Liver (tissue), 9 donors: ENCODE results near the gene ASGR2. TPM values are rescaled to one million over a fixed set of nuclear protein-coding genes. Genes with fewer than 3 reads are reported as not detected.

Experiments
- DNase-seq: peaks from one replicate; pipeline ENCODE4 v3.0.0-alpha.2; 2017; ENCODE audit warnings: low spot score
- H3K27ac ChIP-seq, 2 donors: one replicate each; pipeline ENCODE4 v1.7.0; 2013; ENCODE audit warnings: inconsistent platforms in 2 of 2, low read length in 2 of 2, control low read depth in 1 of 2, low read depth in 1 of 2, mild to moderate bottlenecking in 1 of 2
- H3K27me3 ChIP-seq, 4 donors: one replicate each; pipeline versions ENCODE4 v1.6.1 to v1.7.0; 2013; ENCODE audit warnings: low read length in 3 of 4, inconsistent platforms in 1 of 4, mild to moderate bottlenecking in 1 of 4, moderate library complexity in 1 of 4; ENCODE audit not compliant: control insufficient read depth in 4 of 4, insufficient read depth in 4 of 4
- H3K36me3 ChIP-seq, 4 donors: one replicate each; pipeline versions ENCODE4 v1.6.1 to v1.7.0; 2013; ENCODE audit warnings: low read length in 3 of 4, mild to moderate bottlenecking in 3 of 4, low read depth in 1 of 4, moderate library complexity in 1 of 4; ENCODE audit not compliant: control insufficient read depth in 4 of 4, insufficient read depth in 3 of 4
- H3K4me1 ChIP-seq, 4 donors: one replicate each; pipeline versions ENCODE4 v1.6.1 to v1.7.0; 2013; ENCODE audit warnings: low read length in 3 of 4, mild to moderate bottlenecking in 3 of 4, moderate library complexity in 1 of 4; ENCODE audit not compliant: control insufficient read depth in 4 of 4, insufficient read depth in 4 of 4
- H3K4me3 ChIP-seq, 3 donors: one replicate each; pipeline versions ENCODE4 v1.6.1 to v1.7.0; 2013; ENCODE audit warnings: low read length in 3 of 3, control low read depth in 1 of 3, low read depth in 1 of 3, mild to moderate bottlenecking in 1 of 3
- H3K9ac ChIP-seq, 2 donors: one replicate each; pipeline ENCODE4 v1.7.0; 2013; ENCODE audit warnings: low read length in 2 of 2, mild to moderate bottlenecking in 2 of 2, moderate library complexity in 2 of 2, control low read depth in 1 of 2, low read depth in 1 of 2
- H3K9me3 ChIP-seq, 4 donors: one replicate each; pipeline versions ENCODE4 v1.6.1 to v1.7.0; 2013; ENCODE audit warnings: low read length in 3 of 4; ENCODE audit not compliant: control insufficient read depth in 4 of 4
- ATF3 ChIP-seq: IDR thresholded peaks from 2 replicates; pipeline ENCODE4 v1.6.1; 2016; ENCODE audit warnings: antibody characterized with exemption
- FOXA2 ChIP-seq: IDR thresholded peaks from 2 replicates; pipeline ENCODE4 v1.6.1; 2016; ENCODE audit warnings: antibody characterized with exemption
- GABPA ChIP-seq, 2 donors: IDR thresholded peaks in 1 of 2; conservative IDR thresholded peaks in 1 of 2; 2 replicates each; pipeline ENCODE4 v1.6.1; 2016; ENCODE audit warnings: antibody characterized with exemption in 2 of 2, mild to moderate bottlenecking in 1 of 2, moderate library complexity in 1 of 2
- HNF4A ChIP-seq, 2 donors: conservative IDR thresholded peaks; 2 replicates each; pipeline ENCODE4 v1.6.1; 2016; ENCODE audit warnings: antibody characterized with exemption in 2 of 2, mild to moderate bottlenecking in 2 of 2
- HNF4G ChIP-seq: IDR thresholded peaks from 2 replicates; pipeline ENCODE4 v1.6.1; 2016; ENCODE audit warnings: antibody characterized with exemption
- NR2F2 ChIP-seq: IDR thresholded peaks from 2 replicates; pipeline ENCODE4 v1.6.1; 2016; ENCODE audit warnings: antibody characterized with exemption
- RAD21 ChIP-seq, 2 donors: IDR thresholded peaks; 2 replicates each; pipeline ENCODE4 v1.6.1; 2016; ENCODE audit warnings: antibody characterized with exemption in 2 of 2, mild to moderate bottlenecking in 2 of 2
- RXRA ChIP-seq, 2 donors: IDR thresholded peaks; 2 replicates each; pipeline ENCODE4 v1.6.1; 2017 to 2018; ENCODE audit warnings: antibody characterized with exemption in 2 of 2, mild to moderate bottlenecking in 1 of 2
- SP1 ChIP-seq: IDR thresholded peaks from 2 replicates; pipeline ENCODE4 v1.6.1; 2018; ENCODE audit warnings: antibody characterized with exemption, mild to moderate bottlenecking
- TAF1 ChIP-seq: conservative IDR thresholded peaks from 2 replicates; pipeline ENCODE4 v1.6.1; 2016; ENCODE audit warnings: antibody characterized with exemption, mild to moderate bottlenecking
- YY1 ChIP-seq: IDR thresholded peaks from 2 replicates; pipeline ENCODE4 v1.6.1; 2016; ENCODE audit warnings: antibody characterized with exemption, mild to moderate bottlenecking
- WGBS: extraction: QIAGEN DNeasy Blood & Tissue Kit; methylation state at CpG from one replicate; pipeline ENCODE4 v1.1.7; 2013; 5-methylcytosine and 5-hydroxymethylcytosine counted together
- polyA plus RNA-seq, 2 donors: library from polyadenylated mRNA; stranded (reverse) in 1 of 2; unstranded in 1 of 2; fragments of 200-250 nt in 1 of 2; fragments of >200 nt in 1 of 2; fragmentation: Nextera tagmentation in 1 of 2; extraction: Ambion mirVana in 1 of 2; gene quantifications; one replicate each; pipeline versions ENCODE4 v1.2.1 to v1.2.3, GENCODE V29; 2013 to 2015
- total RNA-seq, 2 donors: library from RNA; depleted of rRNA; stranded (reverse); fragments of >200 nt; gene quantifications; one replicate each; pipeline ENCODE4 v1.2.3, GENCODE V29; 2014
- TF ChIP-seq, protein P1 (sequence below): IDR thresholded peaks from 2 replicates; pipeline ENCODE4 v1.6.1; 2016; ENCODE audit warnings: antibody characterized with exemption, mild to moderate bottlenecking
- TF ChIP-seq, protein P2 (sequence below): IDR thresholded peaks from 2 replicates; pipeline ENCODE4 v1.6.1; 2016; ENCODE audit warnings: antibody characterized with exemption
- TF ChIP-seq, protein P3 (sequence below): fragments of 150-350 bp; IDR thresholded peaks from 2 replicates; pipeline ENCODE4 v1.5.1; 2017; ENCODE audit warnings: improper control_type of control experiment, low read depth, low read length; ENCODE audit not compliant: missing input control
- TF ChIP-seq, protein P4 (sequence below): IDR thresholded peaks from 2 replicates; pipeline ENCODE4 v1.6.1; 2016; ENCODE audit warnings: antibody characterized with exemption
- donor health status: healthy.
- donor health status: healthy.
- donor health status: healthy.
- donor health status: healthy.
- donor health status: healthy.

ASGR2 gene
- total and polyA plus RNA-seq, 4 donors: 188 to 657 (median 493) TPM

- no peak for TF ChIP-seq NR2F2
- no peak for TF ChIP-seq RAD21 (IDR thresholded peaks at IDR 0.05)
- TF ChIP-seq SP1: no peak
- TF ChIP-seq, protein P1, sequence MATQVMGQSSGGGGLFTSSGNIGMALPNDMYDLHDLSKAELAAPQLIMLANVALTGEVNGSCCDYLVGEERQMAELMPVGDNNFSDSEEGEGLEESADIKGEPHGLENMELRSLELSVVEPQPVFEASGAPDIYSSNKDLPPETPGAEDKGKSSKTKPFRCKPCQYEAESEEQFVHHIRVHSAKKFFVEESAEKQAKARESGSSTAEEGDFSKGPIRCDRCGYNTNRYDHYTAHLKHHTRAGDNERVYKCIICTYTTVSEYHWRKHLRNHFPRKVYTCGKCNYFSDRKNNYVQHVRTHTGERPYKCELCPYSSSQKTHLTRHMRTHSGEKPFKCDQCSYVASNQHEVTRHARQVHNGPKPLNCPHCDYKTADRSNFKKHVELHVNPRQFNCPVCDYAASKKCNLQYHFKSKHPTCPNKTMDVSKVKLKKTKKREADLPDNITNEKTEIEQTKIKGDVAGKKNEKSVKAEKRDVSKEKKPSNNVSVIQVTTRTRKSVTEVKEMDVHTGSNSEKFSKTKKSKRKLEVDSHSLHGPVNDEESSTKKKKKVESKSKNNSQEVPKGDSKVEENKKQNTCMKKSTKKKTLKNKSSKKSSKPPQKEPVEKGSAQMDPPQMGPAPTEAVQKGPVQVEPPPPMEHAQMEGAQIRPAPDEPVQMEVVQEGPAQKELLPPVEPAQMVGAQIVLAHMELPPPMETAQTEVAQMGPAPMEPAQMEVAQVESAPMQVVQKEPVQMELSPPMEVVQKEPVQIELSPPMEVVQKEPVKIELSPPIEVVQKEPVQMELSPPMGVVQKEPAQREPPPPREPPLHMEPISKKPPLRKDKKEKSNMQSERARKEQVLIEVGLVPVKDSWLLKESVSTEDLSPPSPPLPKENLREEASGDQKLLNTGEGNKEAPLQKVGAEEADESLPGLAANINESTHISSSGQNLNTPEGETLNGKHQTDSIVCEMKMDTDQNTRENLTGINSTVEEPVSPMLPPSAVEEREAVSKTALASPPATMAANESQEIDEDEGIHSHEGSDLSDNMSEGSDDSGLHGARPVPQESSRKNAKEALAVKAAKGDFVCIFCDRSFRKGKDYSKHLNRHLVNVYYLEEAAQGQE: no peak
- no peak for TF ChIP-seq FOXA2
- no peak for TF ChIP-seq HNF4A (conservative IDR thresholded peaks at IDR 0.05)
- TF ChIP-seq, protein P2, sequence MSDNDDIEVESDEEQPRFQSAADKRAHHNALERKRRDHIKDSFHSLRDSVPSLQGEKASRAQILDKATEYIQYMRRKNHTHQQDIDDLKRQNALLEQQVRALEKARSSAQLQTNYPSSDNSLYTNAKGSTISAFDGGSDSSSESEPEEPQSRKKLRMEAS: no peak
- TF ChIP-seq RXRA (IDR thresholded peaks at IDR 0.05): no peak
- TF ChIP-seq, protein P3, sequence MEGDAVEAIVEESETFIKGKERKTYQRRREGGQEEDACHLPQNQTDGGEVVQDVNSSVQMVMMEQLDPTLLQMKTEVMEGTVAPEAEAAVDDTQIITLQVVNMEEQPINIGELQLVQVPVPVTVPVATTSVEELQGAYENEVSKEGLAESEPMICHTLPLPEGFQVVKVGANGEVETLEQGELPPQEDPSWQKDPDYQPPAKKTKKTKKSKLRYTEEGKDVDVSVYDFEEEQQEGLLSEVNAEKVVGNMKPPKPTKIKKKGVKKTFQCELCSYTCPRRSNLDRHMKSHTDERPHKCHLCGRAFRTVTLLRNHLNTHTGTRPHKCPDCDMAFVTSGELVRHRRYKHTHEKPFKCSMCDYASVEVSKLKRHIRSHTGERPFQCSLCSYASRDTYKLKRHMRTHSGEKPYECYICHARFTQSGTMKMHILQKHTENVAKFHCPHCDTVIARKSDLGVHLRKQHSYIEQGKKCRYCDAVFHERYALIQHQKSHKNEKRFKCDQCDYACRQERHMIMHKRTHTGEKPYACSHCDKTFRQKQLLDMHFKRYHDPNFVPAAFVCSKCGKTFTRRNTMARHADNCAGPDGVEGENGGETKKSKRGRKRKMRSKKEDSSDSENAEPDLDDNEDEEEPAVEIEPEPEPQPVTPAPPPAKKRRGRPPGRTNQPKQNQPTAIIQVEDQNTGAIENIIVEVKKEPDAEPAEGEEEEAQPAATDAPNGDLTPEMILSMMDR: no peak
- TF ChIP-seq ATF3: no peak
- no peak for TF ChIP-seq GABPA (IDR thresholded peaks at IDR 0.05 in 1 of 2, conservative IDR thresholded peaks at IDR 0.05 in 1 of 2)
- no peak for TF ChIP-seq HNF4G
- TF ChIP-seq, protein P4, sequence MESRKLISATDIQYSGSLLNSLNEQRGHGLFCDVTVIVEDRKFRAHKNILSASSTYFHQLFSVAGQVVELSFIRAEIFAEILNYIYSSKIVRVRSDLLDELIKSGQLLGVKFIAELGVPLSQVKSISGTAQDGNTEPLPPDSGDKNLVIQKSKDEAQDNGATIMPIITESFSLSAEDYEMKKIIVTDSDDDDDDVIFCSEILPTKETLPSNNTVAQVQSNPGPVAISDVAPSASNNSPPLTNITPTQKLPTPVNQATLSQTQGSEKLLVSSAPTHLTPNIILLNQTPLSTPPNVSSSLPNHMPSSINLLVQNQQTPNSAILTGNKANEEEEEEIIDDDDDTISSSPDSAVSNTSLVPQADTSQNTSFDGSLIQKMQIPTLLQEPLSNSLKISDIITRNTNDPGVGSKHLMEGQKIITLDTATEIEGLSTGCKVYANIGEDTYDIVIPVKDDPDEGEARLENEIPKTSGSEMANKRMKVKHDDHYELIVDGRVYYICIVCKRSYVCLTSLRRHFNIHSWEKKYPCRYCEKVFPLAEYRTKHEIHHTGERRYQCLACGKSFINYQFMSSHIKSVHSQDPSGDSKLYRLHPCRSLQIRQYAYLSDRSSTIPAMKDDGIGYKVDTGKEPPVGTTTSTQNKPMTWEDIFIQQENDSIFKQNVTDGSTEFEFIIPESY: no peak
- no peak for TF ChIP-seq TAF1
- no peaks in the 10 kb centered on the region for H3K9me3 ChIP-seq
- no peak for DNase-seq
- H3K27me3 ChIP-seq: no peaks in the 10 kb centered on the region
- H3K4me1 ChIP-seq: no peaks in the 10 kb centered on the region
- H3K27ac ChIP-seq: no peak overlapping the region
- WGBS: 92% methylated on average over 10 of the region's 10 CpGs
- peaks cover 0 to 4% (median 1%) of the 10 kb centered on the region in 4 donors for H3K36me3 ChIP-seq
- no peak overlapping the region for H3K4me3 ChIP-seq
- no peak overlapping the region for H3K9ac ChIP-seq
Observed at GRCh38 chr17:7078711-7079110, 35.9 kb downstream of the ASGR2 start.

- Histone ChIP-seq H3K27ac (no peak overlapping the region), H3K9ac (no peak overlapping the region), H3K4me1 (no peaks in the 10 kb centered on the region), H3K4me3 (no peak overlapping the region), H3K36me3 (peaks cover 0 to 4% (median 1%) of the 10 kb centered on the region in 4 donors), H3K27me3 (no peaks in the 10 kb centered on the region), H3K9me3 (no peaks in the 10 kb centered on the region)
- no peak for DNase-seq
- 89% methylated on average over 7 of the region's 7 CpGs for WGBS
- TF ChIP-seq RAD21 (IDR thresholded peaks at IDR 0.05): no peak
- no peak for TF ChIP-seq RXRA (IDR thresholded peaks at IDR 0.05)
- TF ChIP-seq YY1: no peak
- TF ChIP-seq, protein P4: no peak
- TF ChIP-seq, protein P3: no peak
- TF ChIP-seq GABPA (IDR thresholded peaks at IDR 0.05 in 1 of 2, conservative IDR thresholded peaks at IDR 0.05 in 1 of 2): no peak
Observed at GRCh38 chr17:7077911-7078546, 36.6 kb downstream of the ASGR2 start.
